Skin of body (tissue), 2 donors: Measurements from ENCODE around the gene ZW10. TPM values are rescaled to one million over a fixed set of nuclear protein-coding genes. Genes with fewer than 3 reads are reported as not detected.
"Not testable (repeated sequence)": the region's sequence is repeated elsewhere in the genome, so short reads cannot be mapped to it uniquely, and the experiment has no call there.

ENCODE experiments used
- DNase-seq: peaks from one replicate; lab custom pipeline; 2025; lab: John Stamatoyannopoulos, UW
- total RNA-seq: library from RNA; depleted of rRNA; stranded (reverse); fragments of >200 nt; gene quantifications from one replicate; pipeline ENCODE4 v1.2.3, GENCODE V29; 2014

The ZW10 gene, protein sequence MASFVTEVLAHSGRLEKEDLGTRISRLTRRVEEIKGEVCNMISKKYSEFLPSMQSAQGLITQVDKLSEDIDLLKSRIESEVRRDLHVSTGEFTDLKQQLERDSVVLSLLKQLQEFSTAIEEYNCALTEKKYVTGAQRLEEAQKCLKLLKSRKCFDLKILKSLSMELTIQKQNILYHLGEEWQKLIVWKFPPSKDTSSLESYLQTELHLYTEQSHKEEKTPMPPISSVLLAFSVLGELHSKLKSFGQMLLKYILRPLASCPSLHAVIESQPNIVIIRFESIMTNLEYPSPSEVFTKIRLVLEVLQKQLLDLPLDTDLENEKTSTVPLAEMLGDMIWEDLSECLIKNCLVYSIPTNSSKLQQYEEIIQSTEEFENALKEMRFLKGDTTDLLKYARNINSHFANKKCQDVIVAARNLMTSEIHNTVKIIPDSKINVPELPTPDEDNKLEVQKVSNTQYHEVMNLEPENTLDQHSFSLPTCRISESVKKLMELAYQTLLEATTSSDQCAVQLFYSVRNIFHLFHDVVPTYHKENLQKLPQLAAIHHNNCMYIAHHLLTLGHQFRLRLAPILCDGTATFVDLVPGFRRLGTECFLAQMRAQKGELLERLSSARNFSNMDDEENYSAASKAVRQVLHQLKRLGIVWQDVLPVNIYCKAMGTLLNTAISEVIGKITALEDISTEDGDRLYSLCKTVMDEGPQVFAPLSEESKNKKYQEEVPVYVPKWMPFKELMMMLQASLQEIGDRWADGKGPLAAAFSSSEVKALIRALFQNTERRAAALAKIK
- total RNA-seq: 20.7 TPM

DNA sequence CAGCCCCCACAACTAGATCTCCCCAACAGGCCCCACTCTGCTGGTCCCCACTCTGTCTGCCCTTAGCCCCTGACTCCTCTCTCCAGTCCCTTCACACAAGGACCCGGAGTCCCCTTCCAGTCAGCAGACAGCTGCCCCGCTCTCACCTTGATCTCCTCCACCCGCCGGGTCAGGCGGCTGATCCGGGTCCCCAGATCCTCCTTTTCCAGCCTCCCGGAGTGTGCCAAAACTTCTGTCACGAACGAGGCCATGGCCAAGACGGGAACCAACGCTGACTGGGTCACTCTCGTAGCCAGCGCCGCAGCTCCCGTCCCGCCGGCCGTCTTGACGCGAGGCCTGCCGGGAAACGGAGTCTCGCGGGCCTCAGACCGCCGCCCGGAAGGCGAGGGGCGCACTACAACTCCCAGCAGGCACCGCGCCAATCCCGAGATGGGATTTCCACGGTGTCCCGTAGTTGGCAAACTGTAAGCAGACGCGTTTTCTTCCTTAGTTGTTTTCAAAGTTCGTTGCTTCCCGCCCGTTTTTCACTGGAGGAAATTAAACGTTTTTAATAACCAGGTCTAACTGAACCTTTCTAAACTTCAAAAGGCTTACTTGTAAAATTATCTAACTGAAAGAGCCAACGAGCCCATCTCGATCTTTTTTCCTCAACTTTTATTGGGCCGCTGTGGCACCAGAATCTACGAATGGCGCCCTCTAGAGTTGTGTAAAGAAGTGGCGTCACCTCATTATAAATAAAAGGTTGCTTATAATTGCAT lies at the start of gene ZW10:
Gene ZW10 (minus strand): TSS at position 277 of the 758 bp plus-strand sequence. CDS start 26 bp downstream, at position 251.
- DNase-seq: peak; percentile 96

DNA sequence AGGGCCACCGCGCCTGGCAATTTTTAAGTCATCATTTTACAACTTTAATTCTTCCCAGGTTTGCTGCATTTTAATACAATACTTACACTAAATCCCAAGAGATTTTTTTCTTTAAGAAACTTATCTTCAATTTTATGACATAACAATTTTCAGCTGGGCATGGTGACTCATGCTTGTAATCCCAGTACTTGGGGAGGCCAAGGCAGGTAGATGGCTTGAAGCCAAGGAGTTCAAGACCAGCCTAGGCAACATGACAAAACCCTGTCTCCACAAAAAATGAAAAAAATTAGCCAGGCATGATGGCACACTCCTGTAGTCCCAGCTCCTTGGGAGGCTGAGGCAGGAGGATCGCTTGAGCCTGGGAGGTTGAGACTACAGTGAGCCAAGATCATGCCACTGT lies 44.9 kb upstream of the ZW10 start:
- no peak for DNase-seq

DNA sequence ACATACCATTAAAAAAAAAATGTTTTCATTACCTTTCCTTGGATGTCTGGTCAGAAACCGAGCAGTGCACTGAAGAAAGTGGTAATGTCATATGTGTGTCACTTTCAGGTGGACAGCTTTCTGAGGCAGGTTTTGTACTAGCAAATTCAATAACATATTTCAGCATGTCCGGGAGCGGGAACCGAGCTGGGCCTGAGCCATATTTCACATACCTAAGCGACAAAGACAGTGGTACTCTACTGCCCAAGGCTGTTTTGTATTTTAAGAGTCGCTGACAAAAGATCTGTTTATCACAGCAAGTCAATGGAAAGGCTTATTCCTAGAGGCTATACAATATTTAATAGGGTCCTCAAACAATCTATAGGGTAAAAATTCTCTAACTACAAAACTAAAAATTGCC lies 44.1 kb upstream of the ZW10 start:
- DNase-seq: no peak

DNA sequence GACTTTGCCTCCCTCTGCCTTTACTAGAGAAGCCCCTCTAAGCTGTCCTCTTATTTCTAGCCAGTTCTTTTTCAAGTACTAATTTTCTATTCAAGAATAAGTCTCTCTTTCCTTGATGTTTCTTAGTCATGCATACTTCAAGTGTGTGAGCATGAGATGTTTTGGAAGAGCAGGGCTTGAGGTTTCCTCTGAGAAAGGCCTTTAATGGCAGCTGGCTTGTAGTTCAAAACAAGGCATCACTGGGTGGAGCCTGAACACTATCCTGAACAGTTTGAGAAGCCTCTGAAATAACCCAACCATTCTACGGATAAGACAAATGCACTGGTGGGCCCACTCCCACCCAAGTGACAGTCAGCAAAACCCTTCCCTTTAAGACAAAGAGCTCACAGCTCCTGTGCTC lies 43.7 kb upstream of the ZW10 start:
- DNase-seq: no peak

DNA sequence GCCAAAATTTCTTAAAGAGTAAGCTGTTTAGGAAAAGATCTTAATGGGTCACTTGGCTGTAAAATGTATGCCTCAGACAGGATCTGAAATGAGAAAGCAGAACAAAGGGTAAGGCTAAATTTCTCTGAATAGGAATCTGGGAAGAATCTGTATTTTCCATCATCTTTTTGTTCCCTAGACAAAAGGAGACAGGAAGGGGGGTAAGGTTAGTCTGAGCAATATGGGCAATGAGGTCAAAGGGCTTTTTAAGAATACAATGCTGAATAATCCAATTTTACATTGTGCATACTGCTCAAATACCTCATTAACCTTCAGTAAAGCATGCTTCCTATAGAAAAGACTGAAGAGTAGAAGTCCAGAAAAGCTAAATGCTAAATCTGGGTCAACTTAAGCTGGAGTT lies 40.7 kb upstream of the ZW10 start:
- DNase-seq: no peak

DNA sequence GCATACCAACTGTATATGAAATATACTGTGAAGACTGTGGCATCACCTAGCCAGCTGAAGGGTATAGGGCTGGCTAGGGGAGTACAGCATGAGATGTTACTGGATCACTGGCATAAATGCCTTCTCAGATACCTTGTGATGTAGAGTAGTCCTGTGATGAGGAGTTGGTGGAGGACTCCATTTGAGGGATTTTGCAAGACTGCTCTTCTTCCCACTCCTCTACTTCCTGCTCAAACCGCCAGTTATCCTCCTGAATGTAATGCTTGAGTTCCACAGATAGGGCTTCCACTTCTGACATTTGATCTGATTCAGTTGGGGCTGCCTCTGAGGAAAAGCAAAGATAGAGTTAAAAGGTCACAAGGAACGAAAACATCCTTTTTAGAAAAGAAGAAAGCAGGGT lies 35.4 kb upstream of the ZW10 start:
- no peak for DNase-seq

DNA sequence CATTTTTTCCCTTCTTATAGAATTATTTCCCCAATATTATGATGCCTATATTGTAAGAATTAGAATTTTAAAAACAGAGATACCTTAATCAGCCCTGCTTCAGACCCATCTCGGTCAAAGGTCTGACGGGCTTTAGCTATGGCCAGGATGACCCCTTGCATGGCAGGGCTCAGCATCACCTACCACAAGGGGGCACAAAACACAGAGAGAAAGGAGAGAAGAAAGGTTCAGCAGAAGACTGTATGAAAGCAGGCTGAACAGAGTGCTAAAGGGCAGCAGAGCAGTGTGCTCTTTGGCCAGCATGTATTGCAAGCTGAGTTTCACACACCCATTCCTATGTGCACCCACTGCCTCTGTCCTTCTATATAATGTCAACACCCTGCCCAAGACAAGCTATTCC lies 32.9 kb upstream of the ZW10 start:
- no peak for DNase-seq

DNA sequence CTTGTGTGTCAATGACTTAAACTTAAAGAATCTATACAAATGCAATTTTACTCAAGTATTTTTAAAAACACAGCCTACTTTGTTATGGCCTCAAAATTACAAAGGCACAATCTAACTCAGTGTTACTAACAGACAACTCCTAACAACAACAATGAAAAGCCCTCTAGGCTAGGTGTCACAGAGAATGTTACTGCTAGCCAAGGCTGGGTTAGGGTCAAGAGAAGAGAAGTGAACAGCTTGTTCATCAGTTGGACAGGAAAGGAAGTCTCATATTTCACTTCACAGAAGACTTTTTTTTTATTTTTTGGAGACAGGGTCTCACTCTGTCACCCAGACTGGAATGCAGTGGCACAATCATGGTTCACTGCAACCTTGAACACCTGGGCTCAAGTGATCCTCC lies 32.1 kb upstream of the ZW10 start:
- no peak for DNase-seq

DNA sequence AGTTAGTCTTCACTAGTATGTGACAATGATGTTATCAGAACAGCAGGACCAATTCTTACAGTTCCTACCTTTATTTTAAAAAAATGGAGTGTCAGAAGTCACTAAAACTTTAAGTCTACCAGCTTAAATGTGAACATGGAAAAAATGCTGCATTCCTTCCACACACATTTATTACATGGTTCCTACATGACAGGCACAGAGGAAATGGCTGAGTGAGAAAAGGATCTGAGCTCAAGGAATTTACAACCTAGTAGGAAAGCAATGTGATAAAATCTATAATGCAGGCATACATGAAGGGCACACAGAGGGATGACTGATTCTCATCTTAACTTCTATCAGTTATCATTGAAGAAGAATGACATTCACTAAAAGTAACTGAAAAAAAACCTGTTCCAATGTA lies 29.1 kb upstream of the ZW10 start:
- DNase-seq: no peak

DNA sequence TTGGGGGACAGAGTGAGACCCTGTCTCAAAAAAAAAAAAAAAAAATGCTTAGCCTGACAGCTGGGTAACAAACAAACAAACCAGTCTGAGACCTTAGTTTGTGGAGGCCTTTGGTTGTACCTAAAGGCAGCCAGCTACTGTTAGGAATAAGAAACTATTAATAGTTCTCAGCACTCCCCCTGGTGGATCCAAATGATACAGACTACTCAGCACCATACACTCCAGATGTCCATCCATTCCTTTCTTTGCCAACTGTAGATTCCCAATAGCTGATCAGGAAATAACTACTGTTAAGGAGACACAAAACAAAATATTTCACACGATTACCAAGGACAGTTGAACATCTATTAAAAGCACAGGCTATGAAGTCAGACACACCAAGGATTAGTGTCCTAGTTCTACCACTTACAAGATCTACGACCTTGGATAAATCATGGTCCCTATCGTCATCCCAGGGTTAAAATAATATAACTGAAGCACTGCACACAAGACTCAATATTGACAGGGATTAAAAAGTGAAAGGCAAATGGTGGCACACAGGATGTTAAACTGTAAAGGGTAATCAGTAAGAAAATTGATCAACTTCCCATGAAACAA lies 23.3 kb upstream of the ZW10 start:
- DNase-seq: peak; percentile 12

DNA sequence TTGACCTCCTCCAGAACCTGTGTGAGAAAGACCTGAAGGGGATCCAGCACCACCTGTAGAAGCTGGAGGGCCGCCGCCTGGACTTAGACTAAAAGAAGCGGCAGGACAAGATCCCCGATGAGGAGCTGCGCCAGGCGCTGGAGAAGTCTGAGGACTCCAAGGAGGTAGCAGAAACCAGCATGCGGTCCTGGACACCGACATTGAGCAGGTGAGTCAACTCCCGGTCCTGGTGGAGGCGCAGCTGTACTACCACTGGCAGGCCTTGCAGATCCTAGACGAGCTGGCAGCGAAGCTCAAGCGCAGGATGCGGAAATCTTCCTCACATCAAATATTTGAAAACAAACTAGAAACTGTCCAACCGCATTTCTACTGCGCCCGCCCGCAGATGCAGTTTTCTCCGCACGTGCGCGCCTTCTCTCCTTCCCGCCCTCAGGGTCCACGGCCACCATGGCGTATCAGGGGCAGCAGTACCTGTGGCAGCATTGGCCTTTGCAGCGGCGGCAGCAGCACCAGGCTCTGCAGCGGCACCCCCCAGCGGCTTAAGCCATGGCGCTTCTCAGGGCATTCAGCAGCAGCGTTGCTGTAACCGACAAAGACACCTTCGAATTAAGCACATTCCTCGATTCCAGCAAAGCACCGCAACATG lies 16.3 kb upstream of the ZW10 start:
- no peak for DNase-seq

DNA sequence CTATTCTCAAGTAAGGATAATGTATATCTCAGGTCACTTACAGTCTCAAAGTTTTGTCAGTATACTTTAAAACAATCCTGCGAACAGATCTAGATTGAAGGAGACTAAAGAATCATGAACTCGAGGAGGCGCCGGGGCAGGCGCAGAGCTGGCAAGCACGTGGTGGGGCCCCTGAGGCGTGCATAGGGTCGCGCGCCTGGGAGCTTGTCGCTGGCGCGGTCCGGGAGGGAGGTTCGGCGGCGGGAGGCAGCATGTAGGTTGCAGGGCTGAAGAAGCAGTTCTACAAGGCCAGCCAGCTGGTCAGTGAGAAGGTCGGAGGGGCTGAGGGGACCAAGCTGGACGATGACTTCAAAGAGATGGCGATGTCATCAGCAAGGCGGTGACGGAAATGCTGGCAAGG lies 15.5 kb upstream of the ZW10 start:
- DNase-seq: not testable (repeated sequence)

DNA sequence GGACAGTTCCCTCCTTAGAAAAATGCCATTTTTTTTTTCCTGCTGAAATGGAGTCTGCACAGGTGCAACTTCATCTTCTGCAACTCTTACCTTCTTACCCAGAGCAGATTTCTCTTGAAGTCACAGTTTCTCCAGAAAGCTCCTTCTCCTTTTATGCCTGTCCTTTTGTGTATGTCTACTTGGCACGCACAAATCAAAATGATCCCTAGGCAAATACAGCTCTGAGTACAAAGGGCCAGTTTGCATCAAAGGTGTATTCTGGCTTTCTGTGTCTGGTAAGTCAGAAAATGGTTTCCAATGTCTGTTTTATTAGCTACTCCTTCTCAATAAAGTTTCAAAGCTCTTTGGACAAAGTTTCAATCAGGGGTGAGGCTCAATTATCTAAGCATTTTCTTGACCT lies 8.6 kb upstream of the ZW10 start:
- DNase-seq: no peak

DNA sequence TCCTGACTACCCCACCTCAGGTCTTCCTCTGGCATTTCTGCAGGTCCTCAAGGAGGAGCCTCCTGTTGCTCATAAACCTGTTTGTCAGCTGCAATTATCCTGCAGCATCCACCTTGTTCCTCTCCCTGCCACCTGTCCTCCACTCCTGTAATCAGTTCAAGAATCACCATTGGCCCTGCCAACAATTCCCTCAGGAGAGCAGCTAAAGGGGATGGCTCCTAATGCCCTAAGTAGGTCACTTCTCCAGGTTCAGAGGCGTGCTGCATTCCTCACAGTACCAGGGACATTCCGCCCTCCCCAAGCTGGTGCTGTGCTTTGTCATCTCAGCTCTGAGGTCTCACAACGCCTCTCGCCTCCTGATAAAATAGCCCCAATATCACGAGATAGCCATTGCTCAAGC lies 8.2 kb upstream of the ZW10 start:
- DNase-seq: no peak

DNA sequence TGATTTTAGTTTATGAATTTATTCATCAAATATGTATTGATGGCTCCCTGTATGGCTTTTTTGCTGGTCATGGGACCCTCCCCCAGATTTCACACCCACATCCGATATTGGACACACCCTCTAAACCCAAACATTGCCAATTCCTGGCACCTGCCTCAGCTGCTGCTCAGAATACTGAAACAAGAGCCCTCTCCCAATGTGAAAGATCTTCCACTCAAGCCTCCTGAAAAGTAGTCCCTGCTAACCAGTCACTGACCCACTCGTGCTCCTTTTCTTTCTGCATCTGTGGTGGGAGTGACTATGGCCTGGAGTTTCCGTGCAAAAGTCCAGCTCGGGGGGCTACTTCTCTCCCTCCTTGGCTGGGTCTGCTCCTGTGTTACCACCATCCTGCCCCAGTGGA lies 6.0 kb upstream of the ZW10 start, which contains the start of gene CLDN25:
Gene CLDN25 (plus strand): TSS at position 301 of the 400 bp plus-strand sequence. CDS start 0 bp downstream, at position 301.
- DNase-seq: no peak

DNA sequence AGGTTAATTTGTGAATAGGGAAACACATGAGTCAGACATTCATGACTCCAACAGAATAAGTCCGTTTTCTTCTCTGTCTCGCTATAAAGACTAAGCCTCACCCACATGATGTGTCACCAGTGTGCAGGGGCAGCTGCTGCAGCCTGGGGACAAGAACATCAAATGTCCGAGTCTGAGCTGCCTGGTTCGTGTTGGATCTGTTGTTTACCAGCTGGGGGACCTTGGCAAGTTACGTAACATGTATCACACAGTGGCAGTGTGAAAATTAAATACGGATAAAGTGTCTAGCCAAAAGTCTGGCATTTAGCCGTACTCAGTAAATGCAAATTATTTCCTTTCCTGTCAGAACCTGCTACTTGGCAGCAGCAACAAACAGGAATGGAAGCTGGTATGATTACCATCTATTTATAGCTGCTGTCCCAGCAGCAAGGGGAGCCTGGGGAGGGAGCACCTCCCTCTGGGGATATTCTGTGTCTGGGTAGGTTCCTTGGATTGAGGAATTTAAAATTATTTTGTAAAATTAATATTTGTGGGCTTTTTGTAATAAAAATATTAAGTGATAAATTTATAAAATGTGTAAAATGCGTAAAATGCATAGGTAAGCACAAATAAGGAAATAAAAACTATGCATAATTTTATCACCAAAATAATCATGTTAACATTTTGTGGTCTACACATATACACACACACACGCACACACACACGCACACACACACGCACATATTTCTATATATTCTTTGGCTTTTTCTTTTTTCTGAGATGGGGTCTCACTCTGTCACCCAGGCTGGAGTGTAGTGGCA lies 4.8 kb upstream of the ZW10 start:
- peak; percentile 3 for DNase-seq

DNA sequence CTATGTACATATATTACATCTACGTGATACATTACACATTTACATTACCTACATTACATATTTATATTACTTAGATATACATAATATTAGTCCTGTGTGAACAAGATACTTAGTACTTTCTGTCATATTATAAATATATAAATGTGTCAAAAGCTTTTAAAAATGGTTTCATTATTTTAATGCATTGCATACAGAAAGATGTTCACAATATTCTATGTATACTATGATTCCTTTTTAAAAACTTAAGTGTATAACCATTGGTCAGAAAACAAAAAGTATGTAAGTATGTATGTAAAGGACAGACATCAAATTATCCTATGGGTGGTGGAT lies 647 bp upstream of the ZW10 start:
- no peak for DNase-seq

DNA sequence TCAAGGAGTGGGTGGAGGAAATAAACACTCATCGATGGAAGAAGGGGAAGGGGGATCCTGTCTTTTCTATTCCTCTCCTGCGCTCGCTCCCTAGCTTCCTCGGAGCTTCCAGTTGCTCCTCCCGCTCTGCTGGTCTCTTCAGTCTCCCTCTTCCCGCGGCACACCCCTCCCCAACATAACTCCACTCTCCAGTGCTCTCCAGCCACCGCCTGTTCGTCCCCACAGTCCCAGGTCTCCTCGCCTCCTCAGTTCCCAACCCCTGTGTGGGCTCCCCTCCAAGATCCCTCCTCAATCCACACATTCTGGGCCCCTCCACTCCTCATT lies 438 bp downstream of the ZW10 start:
- DNase-seq: no peak

DNA sequence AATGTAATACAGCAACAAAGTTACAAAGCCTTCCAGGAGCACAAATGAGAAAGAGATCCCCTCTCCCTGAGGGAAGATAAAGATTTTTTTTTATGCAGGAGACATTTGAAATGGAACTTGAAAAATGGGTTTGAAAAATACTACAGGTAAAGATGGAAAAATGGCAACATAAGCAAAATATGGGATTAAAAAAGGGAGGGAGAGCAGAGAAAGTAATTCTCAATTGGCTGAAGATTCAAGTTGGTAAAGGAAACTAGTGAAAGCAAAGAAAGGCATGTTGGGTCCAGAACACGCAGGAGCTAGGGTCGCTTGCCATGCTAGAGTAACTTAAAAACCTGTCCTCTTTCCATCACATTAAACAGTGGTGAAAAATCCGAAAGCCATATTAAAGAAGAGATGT lies 1.5 kb downstream of the ZW10 start:
- DNase-seq: no peak

DNA sequence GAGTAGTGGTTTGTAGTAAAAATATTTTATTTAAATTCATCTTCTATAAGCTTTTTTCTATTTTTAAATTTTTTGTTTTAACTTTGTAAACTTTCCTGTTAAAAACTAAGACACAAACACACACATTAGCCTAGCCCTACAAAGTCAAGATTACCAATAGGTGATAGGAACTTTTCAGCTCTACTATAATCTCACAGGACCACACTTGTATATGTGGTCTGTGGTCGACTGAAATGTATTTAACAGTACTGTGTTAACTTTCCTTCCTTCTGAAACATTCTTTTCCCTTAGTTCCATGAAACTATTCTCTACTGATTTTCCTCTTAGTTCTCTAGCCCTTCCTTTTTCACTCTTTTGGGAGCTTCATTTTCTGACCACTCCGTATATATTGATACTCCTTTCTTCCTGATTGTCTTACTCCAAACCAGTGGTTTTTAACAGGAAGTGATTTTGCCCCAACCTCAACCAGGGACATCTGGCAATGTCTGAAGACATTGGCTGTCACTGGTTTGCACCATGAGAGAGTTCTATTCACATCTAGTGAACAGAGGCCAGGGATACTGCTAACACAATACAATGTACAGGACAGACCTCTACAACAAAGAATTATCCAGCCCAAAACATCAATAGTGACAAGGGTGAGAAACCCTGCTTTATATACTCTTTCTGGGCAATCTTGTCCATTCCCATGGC lies 8.8 kb downstream of the ZW10 start:
- DNase-seq: no peak
